GM21390 (cell line): ENCODE data around the gene MAP3K20.
"Not testable (repeated sequence)": the region's sequence is repeated elsewhere in the genome, so short reads cannot be mapped to it uniquely, and the experiment has no call there.

Experiments
- ATAC-seq: cut with Tn5 transposase; IDR thresholded peaks from one replicate; pipeline ENCODE4 v1.9.1; 2021; ENCODE audit not compliant: unreplicated experiment

Gene MAP3K20

DNA sequence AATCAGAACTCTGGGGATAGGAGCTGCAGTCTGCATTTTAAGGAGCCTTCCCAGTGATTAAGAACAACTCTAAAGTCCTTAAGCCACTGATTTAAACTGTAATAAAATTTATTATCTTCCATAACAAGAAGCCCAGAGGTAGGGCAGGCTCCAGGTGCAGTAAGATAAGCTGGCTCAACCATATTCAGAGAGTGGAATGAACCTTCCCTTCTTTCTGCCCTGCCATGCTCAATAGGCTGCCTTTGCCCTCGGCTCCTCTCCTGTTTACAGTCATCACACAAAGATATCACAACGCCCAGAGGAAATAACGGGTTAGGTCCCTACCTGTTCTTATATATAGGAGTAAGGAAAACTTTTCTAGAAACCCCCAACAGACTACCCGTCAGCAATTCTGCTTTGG lies 188.5 kb downstream of the MAP3K20 start:
- no peak for ATAC-seq

DNA sequence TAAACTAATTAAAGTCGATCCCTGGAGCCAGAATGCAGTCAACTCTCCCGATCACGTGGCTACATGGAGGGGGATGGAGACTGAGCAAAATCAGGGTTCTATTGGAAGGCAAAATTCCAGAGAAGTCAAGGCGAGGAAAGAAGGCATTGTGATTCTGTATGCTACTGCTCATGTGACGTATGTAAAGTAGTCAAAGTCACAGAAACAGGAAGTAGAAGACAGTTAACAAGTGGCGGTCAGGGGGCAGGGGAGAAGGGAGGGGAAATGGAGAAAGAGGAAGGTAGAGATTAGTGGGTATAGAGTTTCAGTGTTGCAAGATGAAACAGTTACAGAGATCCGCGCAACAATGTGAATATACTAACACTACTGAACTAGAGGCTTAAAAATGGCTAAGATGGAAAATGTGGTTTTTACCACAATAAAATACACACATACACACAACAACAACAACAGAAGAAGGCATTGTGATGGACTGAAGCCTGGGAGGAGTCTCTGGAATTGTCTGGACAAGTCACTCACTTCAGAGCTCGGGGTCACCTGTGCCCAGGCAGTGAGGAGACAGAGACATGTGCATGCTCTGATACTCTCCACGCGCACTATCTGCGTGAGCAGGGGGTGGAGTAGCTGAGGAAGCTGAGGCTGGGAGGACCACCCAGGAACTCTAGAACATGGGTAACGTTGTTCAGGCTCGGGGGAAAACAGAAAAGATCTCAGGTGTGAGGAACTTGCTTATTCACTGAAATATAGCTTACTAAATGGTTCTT lies 189.1 kb downstream of the MAP3K20 start:
- peak; percentile 95 for ATAC-seq

DNA sequence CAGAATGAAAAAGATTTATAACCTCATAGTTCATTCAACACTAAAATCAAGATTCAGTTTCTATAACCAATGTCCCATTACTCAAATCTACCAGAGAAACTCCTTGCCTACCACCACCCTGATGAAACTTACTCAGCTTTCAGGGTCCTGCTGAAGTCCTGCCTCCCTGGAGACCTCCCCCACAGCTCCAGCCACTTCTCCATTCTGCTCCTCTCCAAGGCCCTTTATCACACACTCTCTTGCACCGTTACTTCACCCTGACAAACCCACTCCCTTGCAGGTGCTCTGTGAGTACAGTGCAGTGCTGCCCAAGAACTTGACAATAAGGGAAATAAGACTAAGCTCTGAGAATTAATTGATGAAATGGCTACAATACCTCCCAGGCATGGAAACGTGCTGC lies 195.5 kb downstream of the MAP3K20 start:
- ATAC-seq, result no peak

DNA sequence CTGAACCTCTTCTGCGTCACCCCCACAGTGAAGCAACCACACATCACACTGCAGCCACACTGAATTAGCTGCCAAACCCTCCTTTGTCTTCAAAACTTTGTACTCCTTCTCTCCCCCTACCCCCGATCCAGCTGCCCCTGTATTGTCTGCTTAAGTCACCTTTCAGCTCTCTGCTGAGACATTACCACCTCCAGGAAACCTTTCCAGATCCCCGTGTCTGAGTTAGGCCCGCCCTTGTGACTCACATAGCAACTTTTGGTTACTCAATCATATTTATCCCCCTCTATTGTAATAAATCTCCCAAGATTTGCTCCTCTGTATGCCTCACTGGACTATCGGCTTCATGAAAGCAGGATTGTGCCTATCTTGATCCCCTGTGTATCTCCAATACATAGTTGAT lies 196.2 kb downstream of the MAP3K20 start:
- ATAC-seq, result no peak

DNA sequence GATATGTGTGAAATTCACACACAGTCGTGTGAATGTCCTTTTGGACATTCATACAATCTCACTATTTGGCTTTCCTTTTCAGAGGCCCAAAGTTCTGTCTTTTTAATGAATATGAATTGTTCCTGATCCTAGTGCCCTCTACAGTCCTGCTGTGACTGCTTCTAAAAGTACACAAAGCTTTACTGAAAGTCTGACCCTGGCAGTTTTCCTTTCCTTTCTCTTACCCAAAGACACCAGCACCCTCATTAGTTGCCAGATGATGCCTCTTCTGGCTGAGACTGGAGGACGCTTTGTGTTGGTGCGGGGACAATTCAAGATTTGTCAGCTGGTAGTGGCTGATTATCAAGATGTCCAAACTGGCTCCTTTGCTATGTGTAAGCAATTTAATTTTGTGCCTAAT lies 197.2 kb downstream of the MAP3K20 start:
- no peak for ATAC-seq

DNA sequence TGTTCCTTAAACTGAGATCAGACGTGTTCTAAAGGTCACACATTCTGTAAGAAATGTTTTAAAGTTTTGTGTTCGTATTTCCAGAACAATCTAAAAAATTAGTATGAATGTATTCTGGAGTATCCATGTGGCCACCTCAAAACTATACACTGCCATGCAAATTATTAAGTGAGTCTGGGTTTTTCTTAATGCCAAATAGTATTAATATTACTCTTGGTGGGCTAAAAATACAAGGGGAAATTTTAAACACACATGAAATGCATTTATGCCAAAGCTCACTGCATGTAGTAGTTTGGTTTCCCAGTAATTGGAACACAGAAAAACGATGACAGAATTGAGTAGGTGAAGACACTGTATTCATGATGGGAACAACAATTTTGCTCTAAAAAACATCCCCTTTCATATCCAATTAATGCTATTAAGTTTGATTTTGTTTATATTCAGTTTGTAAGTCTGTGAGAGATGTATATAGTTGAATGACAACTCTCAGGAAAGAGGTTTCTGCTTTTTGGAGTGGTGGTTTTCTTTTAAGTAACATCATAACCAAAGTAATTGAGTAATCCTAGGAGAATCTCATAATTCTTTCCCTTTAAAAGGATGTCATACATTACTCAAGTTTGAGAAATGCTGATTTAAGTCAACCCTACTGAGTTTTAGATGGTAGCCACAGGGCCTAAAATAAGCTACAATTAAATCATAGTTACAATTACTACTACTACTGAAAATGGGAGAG lies 203.3 kb downstream of the MAP3K20 start:
- ATAC-seq, result no peak

DNA sequence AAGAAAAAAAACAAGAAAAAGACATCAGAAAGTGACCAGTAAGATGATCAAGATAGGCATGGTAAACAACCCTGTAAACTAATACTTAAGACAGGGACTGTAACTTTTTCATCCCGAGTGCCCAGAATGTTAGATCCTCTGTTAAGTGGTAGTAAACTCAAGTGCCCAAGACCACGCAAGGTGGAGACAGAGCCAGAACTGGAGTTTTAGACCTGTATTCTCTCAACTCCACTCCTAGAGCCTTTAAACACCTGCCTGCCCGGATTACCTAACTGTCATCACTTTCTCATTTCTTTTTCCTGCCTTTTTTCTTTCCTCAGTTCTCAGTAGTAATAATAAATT lies 203.9 kb downstream of the MAP3K20 start:
- ATAC-seq, result no peak

DNA sequence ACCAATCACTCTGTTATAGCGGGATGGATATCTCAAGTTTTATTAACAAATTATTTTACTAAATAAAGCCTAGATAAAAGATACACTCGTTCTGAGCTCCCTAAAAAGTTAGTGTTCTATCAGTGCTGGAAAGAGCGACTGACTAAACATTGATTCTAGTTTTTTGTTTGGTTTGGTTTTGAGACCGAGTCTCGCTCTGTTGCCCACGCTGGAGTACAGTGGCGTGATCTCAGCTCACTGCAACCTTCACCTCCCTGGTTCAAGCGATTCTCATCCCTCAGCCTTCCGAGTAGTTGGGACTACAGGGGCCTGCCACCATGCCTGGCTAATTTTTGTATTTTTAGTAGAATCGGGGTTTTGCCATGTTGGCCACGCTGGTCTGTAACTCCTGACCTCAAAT lies 205.2 kb downstream of the MAP3K20 start:
- ATAC-seq, result no peak

DNA sequence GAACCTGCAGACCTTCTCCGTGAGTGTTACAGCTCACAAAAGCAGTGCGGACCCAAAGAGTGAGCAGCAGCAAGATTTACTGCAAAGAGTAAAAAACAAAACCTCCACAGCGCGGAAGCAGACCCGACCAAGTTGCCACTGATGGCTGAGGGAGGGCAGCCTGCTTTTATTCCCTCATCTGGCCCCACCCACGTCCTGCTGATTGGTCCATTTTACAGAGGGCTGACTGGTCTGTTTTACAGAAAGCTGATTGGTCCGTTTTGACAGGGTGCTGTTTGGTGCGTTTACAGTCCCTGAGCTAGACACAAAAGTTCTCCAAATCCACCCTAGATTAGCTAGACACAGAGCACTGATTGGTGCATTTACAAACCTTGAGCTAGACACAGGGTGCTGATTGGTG lies 206.3 kb downstream of the MAP3K20 start:
- not testable (repeated sequence) for ATAC-seq

DNA sequence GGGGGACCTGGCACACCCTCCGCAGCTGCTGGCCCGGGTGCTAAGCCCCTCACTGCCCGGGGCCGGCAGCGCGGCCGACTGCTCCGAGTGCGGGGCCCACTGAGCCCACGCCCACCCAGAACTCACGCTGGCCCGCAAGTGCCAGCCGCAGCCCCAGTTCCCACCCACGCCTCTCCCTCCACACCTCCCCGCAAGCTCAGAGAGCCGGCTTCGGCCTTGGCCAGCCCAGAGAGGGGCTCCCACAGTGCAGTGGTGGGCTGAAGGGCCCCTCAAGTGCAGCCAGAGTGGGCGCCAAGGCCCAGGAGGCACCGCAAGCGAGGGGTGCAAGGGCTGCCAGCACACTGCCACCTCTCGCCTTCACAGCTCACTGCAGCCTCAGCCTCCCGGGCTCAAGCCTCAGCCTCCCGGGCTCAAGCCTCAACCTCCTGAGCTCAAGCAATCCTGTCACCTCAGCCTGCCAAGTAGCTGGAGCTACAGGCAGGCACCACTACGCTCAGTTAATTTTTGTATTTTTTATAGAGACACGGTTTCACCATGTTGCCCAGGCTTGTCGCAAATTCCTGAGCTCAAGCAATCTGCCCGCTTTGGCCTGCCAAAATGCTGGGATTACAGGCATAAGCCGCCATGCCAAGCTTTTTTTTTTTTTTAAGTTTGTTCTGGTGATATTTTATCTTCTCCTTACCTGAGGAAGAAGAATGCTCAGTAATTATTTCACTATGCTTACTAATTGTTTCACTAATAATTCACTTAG lies 207.3 kb downstream of the MAP3K20 start:
- ATAC-seq, result no peak

DNA sequence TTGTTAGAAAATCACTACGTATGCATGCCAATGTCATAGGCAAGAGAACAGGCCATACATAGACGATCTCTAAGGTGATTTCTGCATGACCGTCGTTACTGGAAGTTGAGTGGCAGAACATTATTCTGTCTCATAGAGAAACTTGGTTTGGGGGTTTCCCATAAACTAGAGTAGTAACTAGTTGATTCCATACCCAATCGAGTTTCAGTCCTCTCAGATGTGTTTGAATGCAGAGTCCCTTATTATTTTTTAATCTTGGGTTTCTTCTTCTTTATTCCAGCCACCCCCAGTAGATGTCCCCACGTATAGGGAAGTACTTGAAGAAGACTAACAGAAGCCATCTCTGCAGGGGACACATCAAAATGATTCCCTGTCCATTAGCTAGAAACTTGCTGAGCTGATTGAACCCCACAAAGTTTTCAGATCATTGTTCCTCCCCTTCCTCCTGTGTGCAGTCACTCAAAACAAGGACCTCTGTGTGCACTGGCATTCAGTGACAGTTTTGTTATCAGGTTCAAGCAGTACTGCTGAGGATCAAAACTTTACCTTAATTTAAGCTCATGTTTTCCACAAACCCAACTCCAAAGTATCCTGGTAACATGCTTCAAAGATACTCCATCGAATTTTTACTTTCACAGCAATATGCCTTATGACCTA lies 210.6 kb downstream of the MAP3K20 start:
- ATAC-seq, result peak; percentile 79

DNA sequence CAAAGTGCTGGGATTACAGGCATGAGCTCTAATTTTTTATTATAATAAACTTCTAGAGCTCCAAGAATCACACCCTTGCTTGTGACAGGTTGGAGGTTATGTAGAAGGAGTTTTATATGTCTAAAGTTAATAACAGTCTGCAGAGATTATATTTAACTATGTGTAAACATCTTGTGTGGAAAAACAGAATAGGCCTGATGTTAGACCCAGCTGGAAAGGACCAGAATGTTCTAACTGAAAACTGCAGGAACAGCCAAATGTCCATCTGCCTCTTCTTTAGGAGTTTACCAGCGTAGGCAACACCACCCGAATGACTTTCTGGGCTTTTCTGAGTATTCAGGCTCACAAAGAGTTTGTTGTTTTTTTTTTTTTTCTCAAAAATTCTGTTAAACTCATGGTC lies 211.9 kb downstream of the MAP3K20 start:
- ATAC-seq, result no peak

DNA sequence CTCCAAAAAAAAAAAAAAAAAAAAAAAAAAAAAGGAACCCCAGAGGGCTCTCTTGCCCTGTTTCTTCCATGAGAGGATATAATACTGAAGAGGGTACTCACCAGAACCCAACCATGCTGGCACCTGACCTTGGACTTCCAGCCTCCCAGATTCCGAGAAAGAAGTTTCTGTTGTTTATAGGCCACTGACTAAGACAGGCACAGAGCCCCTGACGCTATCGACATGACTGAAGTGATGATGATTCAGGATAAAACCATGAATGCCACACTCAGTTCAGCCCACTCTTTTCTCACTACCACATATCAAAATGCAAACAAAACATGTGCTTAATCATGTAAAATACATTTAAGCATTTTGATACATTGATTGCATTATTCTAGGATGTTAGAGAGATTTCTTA lies 212.9 kb downstream of the MAP3K20 start:
- no peak for ATAC-seq

DNA sequence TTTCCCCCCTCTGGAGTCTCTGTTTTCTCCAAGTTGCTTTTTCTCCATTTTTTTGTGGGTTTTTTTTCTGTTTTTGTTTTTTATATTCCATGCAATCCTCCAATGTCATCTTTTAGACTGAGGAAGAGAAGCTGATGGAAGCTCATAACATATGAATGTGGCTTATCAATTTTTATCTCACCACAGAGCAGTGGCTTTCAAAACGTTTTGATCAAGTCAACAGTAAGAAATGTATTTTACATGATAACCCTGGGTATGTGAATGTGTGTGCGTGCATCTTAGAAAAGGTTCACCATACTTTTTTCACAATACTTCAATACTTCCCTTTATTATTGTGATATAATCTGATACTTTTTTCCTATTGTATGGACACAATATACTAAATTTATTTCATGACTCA lies 214.4 kb downstream of the MAP3K20 start:
- no peak for ATAC-seq

DNA sequence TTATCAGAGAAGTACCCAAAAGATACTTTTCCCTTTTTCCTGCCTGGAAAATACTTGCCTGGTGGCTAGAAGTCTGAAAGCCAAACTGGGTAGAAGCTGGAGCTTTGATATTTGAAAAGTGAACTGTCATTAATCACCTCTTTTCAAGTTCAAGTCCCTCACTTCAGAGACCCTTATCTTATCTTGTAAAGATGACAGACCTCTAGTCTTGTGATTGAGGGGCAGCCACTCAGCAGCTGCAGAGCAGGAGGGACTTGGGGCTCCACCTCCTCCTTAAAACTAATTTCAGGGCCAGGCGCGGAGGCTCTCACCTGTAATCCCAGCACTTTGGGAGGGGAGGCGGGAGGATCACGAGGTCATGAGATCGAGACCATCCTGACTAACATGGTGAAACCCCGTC lies 214.9 kb downstream of the MAP3K20 start:
- ATAC-seq, result no peak

DNA sequence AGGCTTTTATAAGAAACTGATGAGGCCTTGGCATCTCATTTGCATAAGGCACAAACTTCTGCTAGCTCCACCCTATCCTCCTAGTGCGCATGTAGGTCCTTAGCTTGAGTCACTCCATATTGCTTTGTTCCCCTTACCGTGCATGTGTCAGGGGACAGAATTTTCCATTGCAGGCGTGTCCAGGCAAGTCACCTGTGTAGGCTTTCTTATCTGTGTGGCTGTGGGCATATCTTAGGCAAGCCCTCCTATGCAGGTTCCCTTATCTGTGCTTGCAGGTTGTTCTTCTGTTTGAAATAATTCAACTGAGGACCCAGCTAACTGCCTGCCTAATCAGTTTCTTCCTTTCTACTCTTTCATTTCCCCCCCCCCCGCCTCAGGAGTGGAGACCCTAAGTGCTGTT lies 215.8 kb downstream of the MAP3K20 start:
- ATAC-seq, result no peak

DNA sequence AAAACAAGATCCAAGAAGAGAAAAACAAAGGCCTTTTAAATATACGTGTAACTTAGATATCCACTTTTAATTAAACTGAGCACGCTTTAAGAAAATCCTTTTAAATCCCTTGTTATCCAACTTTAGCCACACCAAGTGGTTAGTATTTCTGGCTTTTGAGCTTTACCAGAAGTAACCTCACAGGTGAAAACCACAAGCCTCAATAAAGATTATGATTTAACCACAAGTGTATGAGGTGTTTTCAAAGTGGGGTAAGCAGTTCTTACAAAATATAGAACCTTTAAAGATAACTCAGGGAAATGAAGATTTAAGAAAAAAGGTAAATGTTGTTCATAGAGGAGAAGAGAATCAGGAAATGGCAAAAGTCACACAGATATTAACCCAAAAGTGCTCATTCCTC lies 220.6 kb downstream of the MAP3K20 start:
- no peak for ATAC-seq

DNA sequence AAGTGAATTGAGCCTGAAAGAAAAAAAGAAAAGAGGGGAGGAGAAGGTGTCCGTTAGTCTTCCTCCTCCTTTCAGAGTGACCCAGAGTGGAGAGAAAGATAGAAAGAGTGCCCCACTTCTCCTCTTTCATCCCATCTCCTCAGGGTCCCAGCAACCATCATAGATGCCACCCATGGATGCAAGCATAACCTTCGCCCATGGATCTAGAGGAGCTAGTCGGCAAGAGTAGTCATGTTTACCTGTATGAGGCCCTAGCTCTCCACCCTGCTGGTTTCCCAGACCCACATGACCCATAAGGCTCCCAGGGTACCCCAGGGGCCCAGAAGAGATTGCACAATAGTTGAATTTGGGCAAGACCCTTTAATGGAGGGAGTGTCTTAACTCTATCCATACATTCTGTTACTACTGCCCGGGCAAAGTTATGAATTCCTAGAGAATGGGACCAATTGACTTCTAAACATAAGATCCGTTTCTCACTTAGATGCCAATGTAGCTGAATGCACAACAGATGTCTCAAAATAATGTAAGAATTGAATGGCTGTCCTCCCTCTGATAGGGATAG lies 223.0 kb downstream of the MAP3K20 start:
- ATAC-seq, result no peak

DNA sequence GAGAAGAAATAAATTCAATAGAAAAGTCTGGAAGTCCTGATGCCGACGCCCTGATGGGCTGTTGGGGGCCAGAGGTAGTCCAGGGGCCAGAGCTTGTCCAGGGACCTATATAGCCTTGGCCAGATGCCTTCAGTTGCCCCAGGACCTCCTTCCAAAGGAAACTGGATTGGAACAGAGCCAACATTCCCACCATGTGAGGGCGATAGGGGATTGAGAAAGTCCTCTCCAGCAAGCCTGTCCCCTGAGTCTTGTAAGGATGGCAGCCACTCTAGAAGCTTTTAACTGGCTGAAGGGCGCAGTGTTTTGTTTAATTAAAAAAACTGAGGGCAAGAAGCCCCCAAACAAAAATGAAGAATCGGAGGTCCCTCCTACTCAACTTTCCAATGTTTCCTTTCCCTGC lies 224.1 kb downstream of the MAP3K20 start:
- ATAC-seq, result no peak

DNA sequence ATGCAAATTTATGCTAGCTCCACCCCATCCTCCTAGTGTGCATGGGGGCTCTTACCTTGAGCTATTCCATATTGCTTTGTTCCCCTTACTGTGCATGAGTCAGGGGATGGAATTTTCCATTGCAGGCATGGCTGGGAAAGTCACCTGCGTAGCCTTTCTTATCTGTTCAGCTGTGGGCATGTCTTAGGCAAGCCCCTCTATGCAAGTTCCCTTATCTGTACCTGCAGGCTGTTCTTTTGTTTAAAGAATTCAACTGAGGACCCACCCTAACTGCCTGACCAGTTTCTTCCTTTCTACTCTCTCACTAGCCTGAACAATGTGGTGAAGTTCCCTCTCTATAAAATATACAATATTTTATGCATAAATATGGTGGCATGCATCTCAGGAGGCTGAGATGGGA lies 224.8 kb downstream of the MAP3K20 start:
- ATAC-seq, result no peak

DNA sequence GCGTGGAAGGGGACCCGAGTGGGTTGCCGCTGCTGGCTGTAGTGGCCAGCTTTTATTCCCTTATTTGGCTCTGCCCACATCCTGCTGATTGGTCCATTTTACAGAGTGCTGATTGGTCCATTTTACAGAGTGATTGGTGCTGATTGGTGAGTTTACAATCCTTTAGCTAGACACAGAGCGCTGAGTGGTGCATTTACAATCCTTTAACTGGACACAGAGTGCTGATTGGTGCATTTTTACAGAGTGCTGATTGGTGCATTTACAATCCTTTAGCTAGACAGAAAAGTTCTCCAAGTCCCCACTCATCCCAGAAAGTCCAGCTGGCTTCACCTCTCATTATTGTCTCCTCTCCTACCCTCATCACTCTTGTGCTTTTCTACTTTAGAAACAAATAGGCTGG lies 225.9 kb downstream of the MAP3K20 start:
- ATAC-seq, result not testable (repeated sequence)
